NCI-H2196 (cell line): Measurements from ENCODE around the gene METTL13.

ENCODE experiments used
- DNase-seq: peaks from one replicate; lab custom pipeline; 2025; ENCODE audit not compliant: unreplicated experiment; lab: John Stamatoyannopoulos, UW

The METTL13 gene

DNA sequence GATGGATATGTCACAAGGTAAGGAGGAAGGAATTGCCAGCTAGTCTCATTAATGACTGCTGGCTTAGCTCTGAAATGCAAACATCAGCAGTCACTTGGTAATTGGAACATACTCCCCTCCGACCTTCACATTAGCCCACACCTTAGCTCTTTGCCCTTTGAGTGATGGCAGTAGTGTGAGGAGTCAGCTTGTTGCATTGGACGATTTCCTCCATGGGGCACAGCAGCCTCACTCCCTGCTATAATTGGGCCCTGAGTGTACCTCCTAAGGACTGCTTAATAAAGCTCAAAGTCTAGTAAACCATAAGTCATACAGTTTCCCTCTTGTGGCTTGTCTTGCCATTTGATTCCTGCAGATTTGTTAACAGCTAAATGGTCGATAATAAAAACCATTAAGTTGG is 19.4 kb downstream of the METTL13 start:
- no peak for DNase-seq

DNA sequence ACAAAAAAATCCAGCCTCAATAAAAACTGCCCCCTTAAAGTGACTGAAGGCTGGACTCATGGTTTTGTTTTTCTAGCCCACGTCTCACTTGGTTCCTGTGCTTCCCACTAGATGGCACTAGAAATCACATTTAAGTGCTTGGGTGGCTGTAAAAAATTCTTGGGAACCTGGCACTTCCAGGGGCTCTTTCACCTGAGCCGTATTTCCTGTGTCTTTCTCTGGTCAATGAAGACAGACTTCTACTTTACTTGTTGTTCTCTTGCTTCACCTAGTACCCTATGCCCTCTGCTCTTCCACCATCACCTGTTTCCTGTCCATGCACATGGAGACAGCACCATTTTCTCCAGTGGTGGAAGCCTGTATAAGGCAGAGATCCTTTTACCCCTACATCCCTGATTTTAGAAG is 20.0 kb downstream of the METTL13 start:
- DNase-seq: peak; percentile 59

DNA sequence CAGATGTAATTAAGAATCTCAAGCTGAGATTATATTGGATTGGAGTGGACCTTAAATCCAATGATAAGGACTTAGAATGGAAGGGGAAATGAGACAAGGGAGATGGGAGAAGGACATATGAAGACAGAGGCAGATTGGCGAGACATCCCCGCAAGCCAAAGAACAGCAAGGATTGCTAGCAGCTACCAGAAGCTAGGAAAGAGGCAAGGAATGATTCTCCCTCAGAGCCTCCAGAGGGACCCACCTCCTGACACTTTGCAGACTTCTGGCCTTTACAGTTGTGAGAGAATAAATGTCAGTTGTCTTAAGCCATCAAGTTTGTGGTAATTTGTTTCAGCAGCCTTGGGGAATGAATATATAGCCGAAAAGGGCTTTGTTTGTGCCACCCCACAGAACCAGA is 20.7 kb downstream of the METTL13 start:
- no peak for DNase-seq

DNA sequence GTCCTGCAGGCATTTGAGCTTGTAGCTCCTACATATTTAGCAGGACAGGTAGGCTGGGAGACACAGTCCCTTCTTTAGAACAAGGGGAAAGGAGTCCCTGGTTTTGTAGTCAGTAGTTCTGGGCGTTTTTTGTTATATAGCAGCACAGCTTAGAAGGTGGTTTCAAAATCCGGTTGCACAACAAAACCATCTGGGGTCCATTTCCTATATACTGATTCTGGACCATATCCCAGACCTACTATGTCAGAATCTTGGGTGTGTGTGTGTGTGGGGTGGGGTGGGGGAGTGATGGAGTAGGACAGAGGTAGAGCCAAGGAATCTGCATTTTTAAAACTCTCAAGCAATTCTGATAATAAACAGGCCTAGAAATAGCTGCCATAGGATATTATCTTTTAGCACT is 21.6 kb downstream of the METTL13 start:
- no peak for DNase-seq

DNA sequence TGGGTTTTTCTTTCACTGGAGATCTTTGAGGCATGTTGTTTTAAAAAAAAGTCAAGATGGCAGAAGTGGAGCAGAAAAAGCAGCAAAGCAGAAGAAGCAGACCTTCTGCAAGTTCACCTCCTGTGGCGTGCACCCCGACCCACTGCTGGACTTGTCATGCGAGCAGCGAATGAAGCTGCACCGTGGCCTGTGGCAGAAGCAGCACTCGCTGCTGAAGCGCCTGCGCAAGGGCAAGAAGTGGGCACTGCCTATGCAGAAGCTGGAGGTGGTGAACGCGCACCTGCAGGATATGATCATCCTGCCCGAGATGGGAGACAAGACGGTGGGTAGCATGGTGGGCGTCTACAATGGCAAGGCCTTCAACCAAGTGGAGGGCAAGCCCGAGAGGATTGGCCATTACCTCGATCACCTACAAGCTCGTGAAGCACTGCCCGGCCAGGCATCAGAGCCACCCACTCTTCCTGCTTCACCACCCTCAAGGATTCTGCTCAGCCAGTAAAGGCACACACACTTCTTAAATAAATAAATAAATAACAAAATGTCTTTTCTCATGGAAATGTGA is 22.1 kb downstream of the METTL13 start:
- no peak for DNase-seq

DNA sequence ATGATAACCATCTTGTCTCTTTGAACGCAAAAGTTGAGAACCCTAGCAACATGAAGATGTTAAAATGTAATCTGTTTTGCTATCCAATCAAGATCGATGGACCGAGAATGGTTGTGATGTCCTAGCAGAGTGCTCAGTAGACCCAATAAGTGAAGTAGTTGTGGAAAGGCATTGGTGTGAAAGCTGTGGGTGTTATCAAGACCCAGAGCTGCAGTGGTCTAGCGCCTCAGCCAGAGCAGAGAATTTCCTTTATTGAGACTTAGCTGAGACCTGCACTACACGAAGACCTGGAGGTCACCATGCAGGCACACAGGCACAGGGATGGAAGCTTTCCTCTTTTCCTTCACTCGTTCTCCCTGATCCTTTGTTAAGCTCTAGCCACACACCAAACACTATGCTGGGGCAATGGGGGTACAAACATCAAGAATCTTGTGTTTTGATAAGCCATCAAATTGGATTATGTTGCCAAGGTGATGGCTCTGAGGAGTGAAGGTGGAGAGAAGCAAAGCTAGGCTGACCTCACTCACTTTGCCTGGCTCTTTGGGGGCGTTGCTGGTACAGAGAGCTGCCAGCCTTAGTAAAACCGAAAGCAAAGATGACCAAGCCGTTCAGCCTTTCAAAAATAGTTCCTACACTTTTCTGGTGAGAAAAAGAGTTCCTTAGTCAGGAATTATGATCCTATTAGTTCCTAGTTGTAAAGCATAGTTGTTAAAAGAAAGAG is 24.1 kb downstream of the METTL13 start:
- DNase-seq: no peak

DNA sequence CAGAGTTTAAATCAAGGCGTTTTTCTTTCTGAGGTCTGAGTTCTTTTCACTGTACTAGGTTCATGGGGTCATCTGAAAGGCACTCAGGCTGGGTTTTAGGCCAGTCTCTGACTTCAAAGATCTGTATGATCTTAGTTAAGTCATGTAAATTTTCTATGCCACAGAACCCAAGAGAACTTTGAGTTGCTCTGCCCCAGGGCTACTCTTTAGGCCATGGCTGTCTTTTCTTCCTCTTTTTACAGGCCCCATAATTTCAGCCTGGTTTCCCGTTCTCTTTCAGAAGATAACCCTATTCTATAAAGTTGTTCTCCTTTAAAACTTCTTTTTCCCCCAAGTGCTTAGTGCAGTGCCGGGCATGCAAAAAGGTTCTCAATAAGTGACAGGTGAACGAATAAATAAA is 26.1 kb downstream of the METTL13 start:
- DNase-seq: no peak

DNA sequence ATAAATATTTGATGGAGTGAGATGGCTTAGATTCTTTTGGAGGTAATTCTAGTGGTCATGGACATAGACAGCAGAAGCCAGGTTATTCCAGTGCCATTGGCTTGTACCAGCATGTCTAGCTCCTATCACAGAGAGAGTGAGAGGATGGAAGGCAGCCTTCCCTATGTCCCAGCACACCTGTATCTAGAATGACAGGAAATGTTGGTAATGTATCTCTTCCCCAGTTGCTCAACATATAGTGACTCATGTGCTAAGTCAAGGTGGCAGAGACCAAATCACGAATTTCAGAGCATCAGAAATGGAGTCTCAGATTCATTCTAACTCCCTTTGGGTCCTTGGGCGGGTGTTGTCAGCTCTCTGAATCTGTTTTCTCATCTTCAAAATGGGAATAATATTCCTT is 28.4 kb downstream of the METTL13 start:
- DNase-seq: no peak

DNA sequence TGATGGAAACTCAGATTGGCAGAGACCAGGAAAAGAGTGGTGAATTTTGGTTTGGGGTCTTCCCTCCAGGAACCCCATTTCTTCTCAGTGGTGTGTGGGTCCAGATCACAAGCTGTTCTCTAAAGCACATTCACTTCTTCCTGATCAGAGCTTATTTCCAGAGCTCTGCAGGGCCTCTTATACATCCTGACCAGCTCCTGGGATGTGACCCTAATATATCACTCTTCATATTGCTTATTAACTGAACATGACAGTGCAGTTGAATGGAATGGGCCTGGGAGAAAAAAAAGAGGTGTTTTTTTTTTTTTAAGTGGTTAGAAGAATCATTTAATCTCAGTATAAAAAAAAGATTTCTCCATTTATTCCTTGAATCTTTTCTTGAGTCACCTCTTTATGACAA is 30.2 kb downstream of the METTL13 start:
- no peak for DNase-seq

DNA sequence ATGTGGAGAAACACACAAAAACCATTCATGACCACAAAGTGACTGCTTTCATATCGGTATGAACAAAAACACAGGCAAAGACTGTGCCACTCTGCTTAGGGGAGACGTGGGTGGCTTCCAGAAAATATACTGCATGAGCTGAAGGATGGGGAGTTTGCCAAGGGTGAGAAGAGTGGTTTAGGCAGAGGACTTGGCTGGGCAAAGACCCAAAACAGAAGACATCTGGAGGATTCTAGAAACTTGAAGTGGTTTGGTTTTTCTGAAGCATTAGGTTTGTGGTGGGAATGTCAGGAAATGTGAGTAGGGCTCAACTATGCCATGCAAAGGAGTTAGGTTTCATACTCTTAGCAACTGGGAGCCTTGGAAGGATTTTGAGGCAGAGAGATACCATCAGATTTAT is 33.2 kb downstream of the METTL13 start:
- DNase-seq: no peak

DNA sequence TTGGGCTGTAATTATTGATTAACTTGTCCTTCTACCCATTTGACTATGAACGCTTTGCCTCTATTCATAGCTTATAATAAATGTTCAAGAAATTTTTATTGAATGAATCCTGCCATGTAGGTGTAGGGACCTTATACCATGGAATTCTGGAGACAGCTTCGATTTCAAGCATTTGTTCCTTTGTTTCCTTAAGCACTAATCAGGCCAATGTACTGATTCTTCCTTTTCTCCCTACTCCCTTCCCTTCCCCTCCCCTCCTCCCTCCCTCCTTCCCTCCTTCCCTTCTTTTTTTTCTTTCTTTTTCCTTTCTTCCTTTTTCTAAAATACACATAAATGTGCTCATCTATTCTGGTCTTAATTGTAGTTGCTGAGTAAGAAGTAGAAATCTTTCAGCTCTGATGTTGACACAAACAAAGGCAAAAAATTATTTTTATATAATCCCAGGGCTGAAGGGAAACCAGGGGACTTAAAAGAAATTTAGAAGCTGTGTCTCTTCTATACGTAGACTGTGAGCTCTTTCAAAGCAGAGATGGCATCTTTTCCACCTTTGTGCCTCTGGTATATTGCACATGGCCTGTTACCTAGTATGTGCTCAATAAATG is 34.9 kb downstream of the METTL13 start:
- DNase-seq: no peak

DNA sequence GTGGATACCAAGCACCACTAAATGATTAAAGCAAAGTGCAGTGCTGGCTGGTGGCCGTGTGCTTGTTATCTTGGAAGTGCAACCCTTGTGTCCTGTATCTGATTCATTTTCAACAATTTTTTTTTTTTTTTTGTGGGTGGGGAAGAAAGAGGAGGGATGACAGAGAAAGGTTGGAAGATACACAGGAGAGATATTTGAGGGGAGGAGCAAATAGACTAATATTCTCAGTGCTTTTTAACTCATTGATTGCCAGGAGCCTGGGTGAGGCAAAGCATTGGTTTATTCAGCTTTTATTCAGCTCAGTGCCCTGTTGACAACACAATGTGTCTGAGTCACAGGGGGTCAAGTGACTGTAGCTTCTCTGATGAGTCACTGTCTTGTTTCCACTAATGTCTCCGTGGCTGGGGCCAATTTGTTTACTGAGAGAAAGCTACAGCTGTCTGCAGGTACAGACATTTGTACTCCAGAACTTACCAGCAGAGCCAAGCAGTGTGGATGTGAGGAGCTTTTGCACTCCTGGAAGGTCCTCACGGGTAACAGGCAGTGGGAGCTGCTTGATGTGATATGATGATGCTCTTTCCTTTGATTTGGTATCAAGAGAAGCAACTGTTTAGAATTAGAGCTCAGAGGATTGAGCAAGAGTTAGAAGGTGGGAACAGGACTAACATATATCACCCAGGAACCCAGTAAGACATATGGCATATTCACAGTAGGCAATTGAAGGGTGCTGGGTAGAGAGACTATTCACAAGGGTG is 36.2 kb downstream of the METTL13 start:
- DNase-seq: peak; percentile 18

DNA sequence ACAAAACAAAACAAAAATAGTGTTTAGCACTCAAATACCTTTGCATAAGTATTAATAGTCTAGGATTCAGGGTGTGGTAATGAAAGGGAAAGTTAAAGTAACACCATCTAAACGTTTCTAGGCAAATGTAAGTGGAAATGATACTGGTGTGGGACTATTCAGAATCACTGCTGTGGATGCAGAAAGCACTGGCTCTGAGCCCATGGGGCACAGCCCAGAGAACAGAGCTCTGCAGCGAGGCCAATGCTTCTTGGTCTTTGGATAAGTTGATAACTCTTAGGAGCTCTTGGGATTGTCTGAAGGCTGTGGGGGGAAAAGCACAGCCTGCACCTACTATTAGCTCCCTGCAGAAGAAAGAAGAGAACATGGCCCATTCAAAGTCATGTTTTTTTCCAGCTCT is 38.5 kb downstream of the METTL13 start:
- DNase-seq: no peak

DNA sequence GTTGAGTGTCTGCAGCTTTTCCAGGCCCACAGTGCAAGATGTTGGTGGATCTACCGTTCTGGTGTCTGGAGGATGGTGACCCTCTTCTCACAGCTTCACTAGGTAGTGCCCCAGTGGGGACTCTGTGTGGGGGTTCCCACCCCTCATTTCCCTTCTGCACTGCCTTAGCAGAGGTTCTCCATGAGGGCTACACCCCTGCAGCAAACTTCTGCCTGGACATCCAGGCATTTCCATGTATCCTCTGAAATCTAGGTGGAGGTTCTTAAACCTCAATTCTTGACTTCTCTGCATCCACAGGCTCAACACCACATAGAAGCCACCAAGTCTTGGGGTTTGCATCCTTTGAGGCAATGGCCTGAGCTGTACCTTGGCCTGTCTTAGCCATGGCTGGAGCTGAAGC is 45.5 kb downstream of the METTL13 start:
- no peak for DNase-seq

DNA sequence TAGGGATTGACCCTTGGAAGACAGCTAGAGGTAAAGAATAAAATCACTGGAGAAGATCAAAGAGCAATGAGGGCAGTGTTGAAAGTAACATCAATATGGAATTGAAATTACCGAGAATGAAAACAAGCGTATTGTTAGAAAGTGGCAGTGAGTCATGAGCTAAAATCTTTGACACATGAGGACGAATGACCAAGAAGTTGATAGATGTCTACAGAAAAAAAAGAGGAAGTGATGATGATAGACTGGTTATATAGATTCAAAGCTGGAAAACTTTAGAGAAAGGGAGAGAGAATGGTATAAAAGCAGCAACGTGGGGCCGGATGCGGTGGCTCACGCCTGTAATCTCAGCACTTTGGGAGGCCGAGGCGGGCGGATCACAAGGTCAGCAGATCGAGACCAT is 47.3 kb downstream of the METTL13 start:
- DNase-seq: no peak

DNA sequence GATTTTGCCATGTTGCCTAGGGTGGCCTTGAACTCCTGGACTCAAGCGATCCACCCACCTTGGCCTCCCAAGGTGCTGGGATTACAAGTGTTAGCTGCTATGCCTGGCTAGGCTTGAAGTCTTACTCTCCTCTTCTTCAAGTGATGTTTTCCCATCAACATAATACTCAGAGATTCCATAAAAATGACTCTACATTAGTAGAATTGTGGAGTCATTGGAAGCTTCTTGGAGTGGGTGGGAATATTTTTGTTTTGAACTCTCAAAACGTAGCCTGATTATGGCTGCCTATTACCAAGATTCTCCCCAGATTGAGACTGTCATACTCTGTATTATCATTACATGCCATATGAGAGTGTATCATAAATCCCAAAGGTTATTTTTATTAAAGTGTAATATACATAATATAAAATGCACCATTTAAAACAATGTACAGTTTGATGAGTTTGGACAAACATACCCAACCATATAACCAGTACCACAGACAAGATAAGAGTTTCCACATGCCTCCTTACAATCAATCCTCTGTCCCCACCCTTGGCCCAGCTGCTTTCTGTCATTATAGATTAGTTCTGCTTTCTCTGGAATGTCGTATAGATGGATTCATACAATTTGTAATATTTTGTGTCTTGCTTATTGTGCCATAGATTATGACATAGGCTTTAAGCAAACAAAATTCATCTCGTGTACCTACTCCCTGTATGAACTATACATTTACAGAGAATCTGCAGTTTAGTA is 51.8 kb downstream of the METTL13 start:
- DNase-seq: no peak

DNA sequence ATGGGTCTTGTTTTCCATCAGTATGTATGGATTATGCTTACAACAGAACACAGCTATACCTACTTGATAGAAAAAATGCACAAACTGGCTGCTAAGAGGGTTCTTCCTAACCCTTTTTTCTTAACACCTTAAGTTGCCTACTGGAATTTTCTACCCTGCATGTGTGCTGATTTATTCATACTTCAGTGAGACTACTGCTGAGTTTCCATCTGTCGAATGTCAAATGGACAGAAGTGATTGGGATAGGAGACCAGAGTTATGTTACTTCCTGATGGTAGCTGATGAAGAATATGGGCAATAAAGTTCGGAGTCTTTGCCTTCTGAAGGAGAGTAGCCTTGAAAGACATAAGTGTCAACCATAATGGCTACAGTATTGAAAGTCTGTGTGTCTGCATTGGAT is 53.4 kb downstream of the METTL13 start:
- no peak for DNase-seq

DNA sequence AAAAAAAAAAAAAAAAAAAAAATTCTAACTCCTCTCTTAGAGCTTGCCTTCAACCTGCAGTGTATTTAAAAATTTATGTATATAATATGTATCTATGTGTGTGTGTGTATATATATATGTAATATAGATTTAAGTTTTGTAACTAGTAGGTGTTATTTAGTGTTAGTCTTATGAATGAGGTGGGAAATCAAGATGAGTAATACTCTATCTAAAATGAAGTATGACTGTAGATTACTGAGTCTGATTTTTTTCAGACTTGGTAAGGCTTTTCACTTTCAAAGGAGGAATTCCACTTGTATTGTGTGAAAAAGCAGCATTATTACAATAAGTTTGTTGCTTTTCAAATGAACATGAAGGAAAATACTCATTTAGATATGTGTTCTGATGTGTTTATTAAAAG is 54.4 kb downstream of the METTL13 start:
- DNase-seq: no peak

DNA sequence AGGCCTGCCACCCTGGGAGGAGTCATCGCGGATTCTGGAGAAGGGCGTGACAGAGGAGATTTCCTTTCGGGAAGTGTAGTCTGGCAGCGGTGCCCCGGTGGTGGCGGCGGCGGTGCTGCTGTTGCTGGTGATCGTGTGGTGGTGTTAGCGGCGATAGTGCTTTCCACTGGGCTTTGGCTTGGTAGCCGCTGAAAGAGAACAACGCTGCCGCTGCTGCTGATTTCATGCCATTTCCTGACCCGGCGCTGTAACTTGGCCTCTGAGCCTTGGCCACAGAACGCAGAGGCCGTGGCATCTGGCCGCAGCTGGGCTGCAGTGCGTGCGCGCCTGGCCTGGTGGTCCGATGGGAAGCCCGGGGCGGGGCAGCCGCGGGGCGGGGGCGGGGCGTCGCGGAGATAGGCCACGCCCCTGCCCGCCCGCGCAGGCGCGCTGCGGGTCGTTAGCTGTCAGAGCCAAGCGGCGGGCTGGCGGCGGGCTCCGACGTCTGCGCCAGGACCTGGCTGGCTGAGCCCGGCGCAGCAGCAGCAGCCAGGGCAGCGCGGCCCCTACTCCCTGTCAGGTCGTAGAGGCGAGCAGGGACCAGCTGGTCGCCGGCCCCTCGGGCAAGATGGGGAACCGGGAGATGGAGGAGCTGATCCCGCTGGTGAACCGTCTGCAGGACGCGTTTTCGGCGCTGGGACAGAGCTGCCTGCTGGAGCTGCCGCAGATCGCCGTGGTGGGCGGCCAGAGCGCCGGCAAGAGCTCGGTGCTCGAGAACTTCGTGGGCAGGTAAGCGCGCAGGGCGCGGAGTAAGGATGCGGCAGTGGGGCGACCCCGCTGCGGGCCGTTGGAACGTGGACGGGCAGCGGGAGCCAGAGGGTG is 59.8 kb downstream of the METTL13 start, which contains the start of gene DNM3:
Gene DNM3, plus strand, starts transcription at position 449 of the 861 bp plus-strand sequence. Its CDS starts 159 bp downstream, at position 608.
- peak; percentile 61 for DNase-seq
